Fibroblast of lung (primary cell): ENCODE measurements around the gene DCAF6. TPM values are rescaled to one million over a fixed set of nuclear protein-coding genes. Genes with fewer than 3 reads are reported as not detected.
A peak's percentile ranks its signal among the peaks of the same experiment; 100 is the strongest.

Experiments
- DNase-seq, 2 donors: peaks; one replicate each; pipeline versions ENCODE4 v3.0.0 to v3.0.0-alpha.2; 2010; ENCODE audit warnings: low read depth in 2 of 2
- H2AFZ ChIP-seq: 2 replicates; pipeline ENCODE4 v1.5.1; 2012; ENCODE audit warnings: low read length, control low read depth, inconsistent platforms
- H3K27ac ChIP-seq: 2 replicates; pipeline ENCODE4 v1.5.1; 2011; ENCODE audit warnings: low read length, control low read depth; ENCODE audit not compliant: insufficient read depth
- H3K27me3 ChIP-seq: 2 replicates; pipeline ENCODE4 v1.5.1; 2011; ENCODE audit warnings: mild to moderate bottlenecking, low read length; ENCODE audit not compliant: control insufficient read depth, insufficient read depth
- H3K36me3 ChIP-seq: 2 replicates; pipeline ENCODE4 v1.5.1; 2011; ENCODE audit warnings: low read length; ENCODE audit not compliant: control insufficient read depth, insufficient read depth
- H3K4me1 ChIP-seq: 2 replicates; pipeline ENCODE4 v1.5.1; 2011; ENCODE audit warnings: low read length; ENCODE audit not compliant: control insufficient read depth, insufficient read depth; ENCODE audit errors: extremely low read depth
- H3K4me2 ChIP-seq: 2 replicates; pipeline ENCODE4 v1.5.1; 2011; ENCODE audit warnings: low read length, control low read depth; ENCODE audit not compliant: insufficient read depth; ENCODE audit errors: extremely low read depth
- H3K4me3 ChIP-seq, 4 experiments: fragments of 200-600 bp in 1 of 4; sonication (generic) in 1 of 4; replicated peaks in 1 of 4; 2 replicates each; pipeline ENCODE4 v1.5.1; 2011 to 2016; ENCODE audit warnings: low read length in 4 of 4, low read depth in 3 of 4, mild to moderate bottlenecking in 3 of 4, control low read depth in 2 of 4, inconsistent platforms in 1 of 4, mixed read lengths in 1 of 4; ENCODE audit not compliant: insufficient read depth in 1 of 4; ENCODE audit errors: control extremely low read depth in 1 of 4
- H3K79me2 ChIP-seq: 2 replicates; pipeline ENCODE4 v1.5.1; 2012; ENCODE audit warnings: mild to moderate bottlenecking, low read length, inconsistent platforms; ENCODE audit not compliant: control insufficient read depth, insufficient read depth
- H3K9ac ChIP-seq: 2 replicates; pipeline ENCODE4 v1.5.1; 2011; ENCODE audit warnings: mild to moderate bottlenecking, low read length, control low read depth; ENCODE audit not compliant: insufficient read depth
- H3K9me3 ChIP-seq: 2 replicates; pipeline ENCODE4 v1.5.1; 2012; ENCODE audit warnings: low read depth, low read length; ENCODE audit not compliant: control insufficient read depth, insufficient read depth
- H4K20me1 ChIP-seq: 2 replicates; pipeline ENCODE4 v1.5.1; 2011; ENCODE audit warnings: low read length; ENCODE audit not compliant: control insufficient read depth, insufficient read depth; ENCODE audit errors: extremely low read depth
- CTCF ChIP-seq, 2 donors: IDR thresholded peaks in 1 of 2; conservative IDR thresholded peaks in 1 of 2; 1 replicate in 1 of 2; 2 replicates in 1 of 2; pipeline ENCODE4 v1.5.1; 2011 to 2012; ENCODE audit warnings: low read length in 2 of 2, control low read depth in 1 of 2, inconsistent platforms in 1 of 2, low read depth in 1 of 2, mild to moderate bottlenecking in 1 of 2
- EZH2 ChIP-seq: IDR thresholded peaks from 2 replicates; pipeline ENCODE4 v1.5.1; 2012; ENCODE audit warnings: low read length, control low read depth, mild to moderate bottlenecking; ENCODE audit errors: missing control alignments
- polyA plus RNA-seq, 2 donors: library from polyadenylated mRNA; depleted of rRNA in 1 of 2; stranded (reverse) in 1 of 2; unstranded in 1 of 2; fragments of >200 nt; gene quantifications; 2 replicates each; pipeline ENCODE4 v1.2.1, GENCODE V29; 2011 to 2012; ENCODE audit warnings: missing spikeins in 1 of 2
- total RNA-seq: library from RNA; depleted of rRNA; stranded (reverse); fragments of >200 nt; gene quantifications from 2 replicates; pipeline ENCODE4 v1.2.1, GENCODE V29; 2014

Gene DCAF6
- total and polyA plus RNA-seq, 2 donors (not counting 1 experiment from before 2014, with no cell fraction given): 64.4 to 143 TPM

GRCh38 chr1:168091720-168092550 is 155.5 kb downstream of the DCAF6 start:
- no peaks in the 10 kb centered on the region for H4K20me1 ChIP-seq
- H3K4me3 ChIP-seq: no peak overlapping the region
- no peaks in the 10 kb centered on the region for H3K9me3 ChIP-seq
- H3K36me3 ChIP-seq: peaks cover 7% of the 10 kb centered on the region
- no peaks in the 10 kb centered on the region for H3K27me3 ChIP-seq
- no peak overlapping the region for H2AFZ ChIP-seq
- no peak for DNase-seq
- H3K79me2 ChIP-seq: no peaks in the 10 kb centered on the region
- peaks cover 2% of the 10 kb centered on the region for H3K4me1 ChIP-seq
- no peak for TF ChIP-seq CTCF (conservative IDR thresholded peaks at IDR 0.05 in 1 of 2, IDR thresholded peaks at IDR 0.05 in 1 of 2; ENCODE audit: low read depth in 1 of 2, low read length in 2 of 2)
- no peak for TF ChIP-seq EZH2
- H3K27ac ChIP-seq: no peak overlapping the region
- no peak overlapping the region for H3K4me2 ChIP-seq
- H3K9ac ChIP-seq: no peak overlapping the region

GRCh38 chr1:168092566-168093355 is 156.3 kb downstream of the DCAF6 start:
- H3K9me3 ChIP-seq: no peaks in the 10 kb centered on the region
- no peak overlapping the region for H3K9ac ChIP-seq
- TF ChIP-seq CTCF (conservative IDR thresholded peaks at IDR 0.05 in 1 of 2, IDR thresholded peaks at IDR 0.05 in 1 of 2; ENCODE audit: low read depth in 1 of 2, low read length in 2 of 2) (peak; percentile 21 to 33), EZH2 (no peak)
- no peaks in the 10 kb centered on the region for H4K20me1 ChIP-seq
- H3K27ac ChIP-seq: no peak overlapping the region
- H3K4me2 ChIP-seq: no peak overlapping the region
- no peak overlapping the region for H2AFZ ChIP-seq
- DNase-seq: peak; percentile 33 to 34
- H3K4me3 ChIP-seq: no peak overlapping the region
- H3K4me1 ChIP-seq: peaks cover 2% of the 10 kb centered on the region
- no peaks in the 10 kb centered on the region for H3K79me2 ChIP-seq
- H3K27me3 ChIP-seq: no peaks in the 10 kb centered on the region
- peaks cover 7% of the 10 kb centered on the region for H3K36me3 ChIP-seq

- no peak overlapping the region for H3K27ac ChIP-seq
- no peak overlapping the region for H3K4me3 ChIP-seq
- no peaks in the 10 kb centered on the region for H4K20me1 ChIP-seq
- H3K4me2 ChIP-seq: no peak overlapping the region
- H3K36me3 ChIP-seq: peaks cover 7% of the 10 kb centered on the region
- no peak overlapping the region for H2AFZ ChIP-seq
- H3K4me1 ChIP-seq: peaks cover 2% of the 10 kb centered on the region
- no peak for DNase-seq
- H3K79me2 ChIP-seq: no peaks in the 10 kb centered on the region
- no peak overlapping the region for H3K9ac ChIP-seq
- no peak for TF ChIP-seq EZH2
- no peak for TF ChIP-seq CTCF (conservative IDR thresholded peaks at IDR 0.05 in 1 of 2, IDR thresholded peaks at IDR 0.05 in 1 of 2; ENCODE audit: low read depth in 1 of 2, low read length in 2 of 2)
- no peaks in the 10 kb centered on the region for H3K9me3 ChIP-seq
- H3K27me3 ChIP-seq: no peaks in the 10 kb centered on the region
Measured at GRCh38 chr1:168093616-168094015, 157.1 kb downstream of the DCAF6 start.
